Measurements from ENCODE around the gene LGR5.

LGR5 gene

DNA sequence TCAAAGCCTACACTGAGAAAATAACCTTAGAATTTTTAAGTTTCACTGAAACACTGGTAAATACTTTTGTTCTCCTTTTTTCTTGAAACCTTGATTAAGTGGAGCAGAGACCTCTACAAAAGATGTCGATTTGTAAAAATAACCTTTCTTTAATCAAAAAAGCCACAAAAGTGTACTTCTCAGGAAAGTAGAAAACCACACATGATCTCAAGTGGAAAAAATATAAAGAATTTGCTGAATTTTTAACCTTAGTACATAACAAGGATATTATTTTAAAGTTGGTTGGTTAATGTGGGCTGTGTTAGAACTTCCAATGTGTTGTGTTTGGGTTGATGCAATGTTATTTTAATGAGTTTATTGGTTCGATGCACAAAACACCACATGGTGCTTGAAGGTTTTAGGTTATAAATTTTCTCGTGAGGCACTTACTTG lies 8.6 kb downstream of the LGR5 start:
- TF ChIP-seq, protein P1, sequence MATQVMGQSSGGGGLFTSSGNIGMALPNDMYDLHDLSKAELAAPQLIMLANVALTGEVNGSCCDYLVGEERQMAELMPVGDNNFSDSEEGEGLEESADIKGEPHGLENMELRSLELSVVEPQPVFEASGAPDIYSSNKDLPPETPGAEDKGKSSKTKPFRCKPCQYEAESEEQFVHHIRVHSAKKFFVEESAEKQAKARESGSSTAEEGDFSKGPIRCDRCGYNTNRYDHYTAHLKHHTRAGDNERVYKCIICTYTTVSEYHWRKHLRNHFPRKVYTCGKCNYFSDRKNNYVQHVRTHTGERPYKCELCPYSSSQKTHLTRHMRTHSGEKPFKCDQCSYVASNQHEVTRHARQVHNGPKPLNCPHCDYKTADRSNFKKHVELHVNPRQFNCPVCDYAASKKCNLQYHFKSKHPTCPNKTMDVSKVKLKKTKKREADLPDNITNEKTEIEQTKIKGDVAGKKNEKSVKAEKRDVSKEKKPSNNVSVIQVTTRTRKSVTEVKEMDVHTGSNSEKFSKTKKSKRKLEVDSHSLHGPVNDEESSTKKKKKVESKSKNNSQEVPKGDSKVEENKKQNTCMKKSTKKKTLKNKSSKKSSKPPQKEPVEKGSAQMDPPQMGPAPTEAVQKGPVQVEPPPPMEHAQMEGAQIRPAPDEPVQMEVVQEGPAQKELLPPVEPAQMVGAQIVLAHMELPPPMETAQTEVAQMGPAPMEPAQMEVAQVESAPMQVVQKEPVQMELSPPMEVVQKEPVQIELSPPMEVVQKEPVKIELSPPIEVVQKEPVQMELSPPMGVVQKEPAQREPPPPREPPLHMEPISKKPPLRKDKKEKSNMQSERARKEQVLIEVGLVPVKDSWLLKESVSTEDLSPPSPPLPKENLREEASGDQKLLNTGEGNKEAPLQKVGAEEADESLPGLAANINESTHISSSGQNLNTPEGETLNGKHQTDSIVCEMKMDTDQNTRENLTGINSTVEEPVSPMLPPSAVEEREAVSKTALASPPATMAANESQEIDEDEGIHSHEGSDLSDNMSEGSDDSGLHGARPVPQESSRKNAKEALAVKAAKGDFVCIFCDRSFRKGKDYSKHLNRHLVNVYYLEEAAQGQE (IDR thresholded peaks at IDR 0.05; ENCODE audit: low read depth), result no peak
- TF ChIP-seq TEAD4 (IDR thresholded peaks at IDR 0.05) (no peak), CREB1 (IDR thresholded peaks at IDR 0.05; ENCODE audit: low read depth) (no peak), TCF12 (IDR thresholded peaks at IDR 0.05; ENCODE audit: low read depth) (no peak), YY1 (IDR thresholded peaks at IDR 0.05; ENCODE audit: low read depth) (no peak), CEBPB (IDR thresholded peaks at IDR 0.05) (no peak), ZBTB7A (IDR thresholded peaks at IDR 0.05; ENCODE audit: low read depth) (no peak), RAD21 (IDR thresholded peaks at IDR 0.05; ENCODE audit: low read depth) (no peak), TAF1 (IDR thresholded peaks at IDR 0.05; ENCODE audit: low read depth) (no peak), EP300 (IDR thresholded peaks at IDR 0.05; ENCODE audit: borderline replicate concordance) (no peak), EGR1 (IDR thresholded peaks at IDR 0.05) (no peak), NFIC (IDR thresholded peaks at IDR 0.05) (no peak), USF1 (IDR thresholded peaks at IDR 0.05) (no peak), FOXM1 (IDR thresholded peaks at IDR 0.05; ENCODE audit: borderline replicate concordance, low read depth) (no peak)
- TF ChIP-seq, protein P2, sequence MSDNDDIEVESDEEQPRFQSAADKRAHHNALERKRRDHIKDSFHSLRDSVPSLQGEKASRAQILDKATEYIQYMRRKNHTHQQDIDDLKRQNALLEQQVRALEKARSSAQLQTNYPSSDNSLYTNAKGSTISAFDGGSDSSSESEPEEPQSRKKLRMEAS (IDR thresholded peaks at IDR 0.05), result no peak

DNA sequence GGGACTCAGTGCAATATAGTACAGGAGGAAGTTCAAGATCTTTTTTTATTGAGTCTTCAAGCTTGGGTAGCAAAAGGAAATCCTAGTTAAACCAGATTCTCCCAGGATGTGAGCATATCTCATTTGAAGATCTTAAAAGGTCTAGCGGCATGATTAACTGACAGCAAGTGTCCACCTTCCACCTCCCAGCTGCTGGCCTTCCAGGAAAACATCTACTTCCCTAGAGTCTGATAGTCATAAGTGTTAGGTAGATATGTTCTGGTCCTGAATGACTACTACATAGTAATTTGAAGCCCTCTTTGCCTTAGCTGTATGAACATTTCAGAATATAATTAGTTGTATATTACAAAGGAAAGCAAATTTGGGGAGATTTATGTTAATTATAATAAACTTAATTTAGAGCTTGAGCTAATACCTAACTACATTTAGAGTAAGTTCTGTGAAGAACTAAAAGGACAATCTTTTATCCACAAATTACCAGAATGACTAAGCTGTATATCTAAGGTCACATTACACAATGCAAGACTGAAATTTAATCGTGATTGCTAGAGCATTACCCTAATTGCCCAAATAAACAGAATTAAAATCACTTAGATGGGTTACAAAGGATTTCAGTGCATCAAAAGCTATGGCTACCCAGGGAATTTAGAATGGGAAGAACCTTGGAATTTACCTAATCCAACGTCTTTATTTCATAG lies 9.9 kb downstream of the LGR5 start:
- no peak for TF ChIP-seq FOXM1 (IDR thresholded peaks at IDR 0.05; ENCODE audit: borderline replicate concordance, low read depth)
- TF ChIP-seq, protein P1 (IDR thresholded peaks at IDR 0.05; ENCODE audit: low read depth), result no peak
- TF ChIP-seq RAD21 (IDR thresholded peaks at IDR 0.05; ENCODE audit: low read depth), result no peak
- no peak for TF ChIP-seq EP300 (IDR thresholded peaks at IDR 0.05; ENCODE audit: borderline replicate concordance)
- no peak for TF ChIP-seq ZBTB7A (IDR thresholded peaks at IDR 0.05; ENCODE audit: low read depth)
- no peak for TF ChIP-seq TCF12 (IDR thresholded peaks at IDR 0.05; ENCODE audit: low read depth)
- TF ChIP-seq YY1 (IDR thresholded peaks at IDR 0.05; ENCODE audit: low read depth), result no peak
- no peak for TF ChIP-seq USF1 (IDR thresholded peaks at IDR 0.05)
- TF ChIP-seq TAF1 (IDR thresholded peaks at IDR 0.05; ENCODE audit: low read depth), result no peak
- TF ChIP-seq, protein P2 (IDR thresholded peaks at IDR 0.05), result no peak
- TF ChIP-seq CREB1 (IDR thresholded peaks at IDR 0.05; ENCODE audit: low read depth), result no peak
- no peak for TF ChIP-seq TEAD4 (IDR thresholded peaks at IDR 0.05)

GRCh38 chr12:71452006-71452405 lies 12.4 kb downstream of the LGR5 start:
- TF ChIP-seq CREB1 (IDR thresholded peaks at IDR 0.05; ENCODE audit: low read depth), result no peak
- TF ChIP-seq NFIC (IDR thresholded peaks at IDR 0.05), result no peak
- no peak for TF ChIP-seq TCF12 (IDR thresholded peaks at IDR 0.05; ENCODE audit: low read depth)
- TF ChIP-seq ZBTB7A (IDR thresholded peaks at IDR 0.05; ENCODE audit: low read depth), result no peak
- TF ChIP-seq CEBPB (IDR thresholded peaks at IDR 0.05), result no peak
- TF ChIP-seq, protein P1 (IDR thresholded peaks at IDR 0.05; ENCODE audit: low read depth), result no peak

DNA sequence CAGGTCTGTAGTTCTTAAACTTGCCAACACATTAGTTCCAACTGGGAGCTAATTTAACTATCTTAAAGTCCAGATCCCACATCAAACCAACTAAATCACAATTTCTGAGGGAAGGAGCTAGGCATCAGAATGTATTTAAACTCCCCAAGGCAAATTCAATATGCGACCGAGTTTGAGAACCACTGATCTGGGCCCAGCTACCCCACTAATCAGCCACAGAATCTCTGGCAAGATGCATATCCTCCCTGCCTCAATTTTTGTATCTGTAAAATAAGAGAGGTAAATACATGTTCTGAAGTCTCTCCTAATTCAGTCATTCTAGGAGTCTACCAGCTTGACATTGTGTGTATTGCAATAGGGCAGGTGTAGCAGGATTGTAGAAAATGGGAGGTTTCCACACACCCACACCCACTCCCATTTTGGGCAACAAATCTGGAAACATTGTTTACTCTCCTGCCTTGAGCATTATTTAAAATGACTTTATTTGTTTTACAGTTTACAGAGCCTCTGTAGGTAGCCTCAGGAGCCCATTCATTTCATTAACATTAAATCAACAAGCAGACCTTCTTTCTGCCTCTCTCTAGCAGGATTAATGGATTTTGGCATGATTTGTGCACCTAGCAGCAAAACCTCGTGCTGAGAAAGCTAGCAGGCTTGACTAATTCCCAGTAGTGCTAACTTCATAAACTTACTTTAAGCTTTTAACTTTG lies 15.6 kb downstream of the LGR5 start:
- TF ChIP-seq NFIC (IDR thresholded peaks at IDR 0.05) (peak; percentile 89), CEBPB (IDR thresholded peaks at IDR 0.05) (peak; percentile 22; the same call in 1 of the 2 replicates), EP300 (IDR thresholded peaks at IDR 0.05; ENCODE audit: borderline replicate concordance) (0 out of 2 replicates have a peak, but pooled peaks have one; percentile 21), TEAD4 (IDR thresholded peaks at IDR 0.05) (peak; percentile 43; the same call in 1 of the 2 replicates), YY1 (IDR thresholded peaks at IDR 0.05; ENCODE audit: low read depth) (no peak)
- TF ChIP-seq, protein P2 (IDR thresholded peaks at IDR 0.05), result no peak
